ENCODE results near the gene ZNF786.

- TF ChIP-seq ZNF274 (IDR thresholded peaks at IDR 0.05; ENCODE audit: low read depth, low read length), result no peak
- TF ChIP-seq SUZ12 (IDR thresholded peaks at IDR 0.05; ENCODE audit: extremely low read depth, insufficient read depth, insufficient read length), result no peak
- TF ChIP-seq YY1 (IDR thresholded peaks at IDR 0.05; ENCODE audit: insufficient read depth, insufficient read length), result no peak
Observed at GRCh38 chr7:149104214-149104613, 13.7 kb upstream of the ZNF786 start.
